HL-60/S4 treated with retinoic acid at 250 ng/mL for 4 days and 3 days (cell line): ENCODE measurements around the gene SLC12A5.

Source experiments
- in situ Hi-C: fragments of 300-500 bp; cut with MboI; formaldehyde crosslinking; loops from 2 replicates; pipeline ENCODE4 v1.7.0; 2022; ENCODE audit warnings: low sequenced_read_pairs

SLC12A5 gene

GRCh38 chr20:46025376-46025783 lies 3.6 kb upstream of the SLC12A5 start:
- in situ Hi-C loops: no loop called here

GRCh38 chr20:46027245-46027853 lies 1.7 kb upstream of the SLC12A5 start:
- in situ Hi-C loops: no loop called here

GRCh38 chr20:46028110-46028509 lies 905 bp upstream of the SLC12A5 start:
- in situ Hi-C loops: no loop called here

- in situ Hi-C loops: no loop called here
Observed at GRCh38 chr20:46030284-46031013, 1.4 kb downstream of the SLC12A5 start.

- in situ Hi-C loops: no loop called here
Observed at GRCh38 chr20:46031014-46031569, 2.1 kb downstream of the SLC12A5 start.

- in situ Hi-C loops: no loop called here
Observed at GRCh38 chr20:46031701-46032254, 2.8 kb downstream of the SLC12A5 start.

GRCh38 chr20:46034039-46034438 lies 5.0 kb downstream of the SLC12A5 start:
- in situ Hi-C loops: no loop called here

- in situ Hi-C loops: no loop called here
Observed at GRCh38 chr20:46035253-46035652, 6.2 kb downstream of the SLC12A5 start.

- in situ Hi-C loops: no loop called here
Observed at GRCh38 chr20:46035713-46036112, 6.7 kb downstream of the SLC12A5 start.

- in situ Hi-C loops: no loop called here
Observed at GRCh38 chr20:46036370-46036769, 7.4 kb downstream of the SLC12A5 start.

GRCh38 chr20:46037036-46037435 lies 8.0 kb downstream of the SLC12A5 start:
- in situ Hi-C loops: no loop called here

GRCh38 chr20:46040902-46041535 lies 12.0 kb downstream of the SLC12A5 start:
- in situ Hi-C loops: no loop called here

- in situ Hi-C loops: no loop called here
Observed at GRCh38 chr20:46043556-46043955, 14.5 kb downstream of the SLC12A5 start.

- in situ Hi-C loops: no loop called here
Observed at GRCh38 chr20:46044896-46045295, 15.9 kb downstream of the SLC12A5 start.

- in situ Hi-C loops: no loop called here
Observed at GRCh38 chr20:46046588-46047310, 17.7 kb downstream of the SLC12A5 start.

- in situ Hi-C loops: no loop called here
Observed at GRCh38 chr20:46047821-46048220, 18.8 kb downstream of the SLC12A5 start.

- in situ Hi-C loops: no loop called here
Observed at GRCh38 chr20:46049190-46049589, 20.2 kb downstream of the SLC12A5 start.

GRCh38 chr20:46049815-46050214 lies 20.8 kb downstream of the SLC12A5 start:
- in situ Hi-C loops: no loop called here

- in situ Hi-C loops: no loop called here
Observed at GRCh38 chr20:46050444-46050843, 21.4 kb downstream of the SLC12A5 start.

- in situ Hi-C loops: no loop called here
Observed at GRCh38 chr20:46050885-46051284, 21.9 kb downstream of the SLC12A5 start.
